Natural killer cell treated with Interleukin-12 subunit alpha and Interleukin-12 subunit beta and Interleukin-15 and Interleukin-18, amount 100 ng/mL, for 72 hours (primary cell): ENCODE measurements around the gene SMYD3. TPM values are rescaled to one million over a fixed set of nuclear protein-coding genes. Genes with fewer than 3 reads are reported as not detected.

Source experiments
- ATAC-seq, 2 donors: fragments of 150-1000 bp; cut with Tn5 transposase in 1 of 2; sonication (Bioruptor Pico), chemical (Tn5 transposase) in 1 of 2; 2 replicates each; pipeline ENCODE4 v1.10.0; 2021
- DNase-seq: peaks from one replicate; pipeline ENCODE4 v3.0.0; 2022; ENCODE audit warnings: low spot score
- H3K27ac Mint-ChIP-seq, 2 donors: 1 replicate in 1 of 2; 2 replicates in 1 of 2; pipeline ENCODE4 v1.8.0; 2022; ENCODE audit warnings: mixed read lengths in 2 of 2, mild to moderate bottlenecking in 1 of 2, moderate library complexity in 1 of 2
- H3K27me3 Mint-ChIP-seq, 2 donors: 1 replicate in 1 of 2; 2 replicates in 1 of 2; pipeline ENCODE4 v1.8.0; 2022; ENCODE audit warnings: mixed read lengths in 2 of 2
- H3K36me3 Mint-ChIP-seq: one replicate; pipeline ENCODE4 v1.8.0; 2022; ENCODE audit warnings: mixed read lengths
- H3K4me1 Mint-ChIP-seq, 2 donors: 1 replicate in 1 of 2; 2 replicates in 1 of 2; pipeline ENCODE4 v1.8.0; 2022; ENCODE audit warnings: low read depth in 2 of 2, mixed read lengths in 2 of 2, mild to moderate bottlenecking in 1 of 2
- H3K4me3 Mint-ChIP-seq: one replicate; pipeline ENCODE4 v1.8.0; 2022; ENCODE audit warnings: mixed read lengths
- H3K9me3 Mint-ChIP-seq: 2 replicates; pipeline ENCODE4 v1.8.0; 2022; ENCODE audit warnings: mixed read lengths
- total RNA-seq, 2 donors: library from RNA; stranded (reverse); gene quantifications; one replicate each; pipeline ENCODE4 v1.2.3, GENCODE V29; 2022

The SMYD3 gene
- total RNA-seq, 2 donors from 2014 or later, result 26.9 to 55.4 TPM

GRCh38 chr1:246306415-246307037 is 200.6 kb downstream of the SMYD3 start:
- no peak overlapping the region for H3K27ac Mint-ChIP-seq
- peaks cover 0 to 2% of the 10 kb centered on the region in 2 donors for H3K4me1 Mint-ChIP-seq
- H3K4me3 Mint-ChIP-seq, result no peak overlapping the region
- no peak for DNase-seq
- H3K27me3 Mint-ChIP-seq, result no peaks in the 10 kb centered on the region
- H3K9me3 Mint-ChIP-seq, result no peaks in the 10 kb centered on the region
- no peak for ATAC-seq
- no peaks in the 10 kb centered on the region for H3K36me3 Mint-ChIP-seq

- Mint-ChIP-seq H3K27ac (no peak overlapping the region), H3K27me3 (no peaks in the 10 kb centered on the region), H3K36me3 (no peaks in the 10 kb centered on the region), H3K4me1 (peaks cover 0 to 2% of the 10 kb centered on the region in 2 donors), H3K9me3 (no peaks in the 10 kb centered on the region), H3K4me3 (no peak overlapping the region)
- ATAC-seq (no peak), DNase-seq (no peak)
Measured at GRCh38 chr1:246304484-246305259, 202.4 kb downstream of the SMYD3 start.

GRCh38 chr1:246302711-246303317 is 204.3 kb downstream of the SMYD3 start:
- H3K4me3 Mint-ChIP-seq, result no peak overlapping the region
- no peak for DNase-seq
- peaks cover 0 to 2% of the 10 kb centered on the region in 2 donors for H3K4me1 Mint-ChIP-seq
- no peaks in the 10 kb centered on the region for H3K36me3 Mint-ChIP-seq
- no peak for ATAC-seq
- no peaks in the 10 kb centered on the region for H3K27me3 Mint-ChIP-seq
- H3K9me3 Mint-ChIP-seq, result no peaks in the 10 kb centered on the region
- no peak overlapping the region for H3K27ac Mint-ChIP-seq

- Mint-ChIP-seq H3K4me3 (no peak overlapping the region), H3K27me3 (no peaks in the 10 kb centered on the region), H3K27ac (no peak overlapping the region), H3K36me3 (no peaks in the 10 kb centered on the region), H3K4me1 (peaks cover 0 to 2% of the 10 kb centered on the region in 2 donors), H3K9me3 (no peaks in the 10 kb centered on the region)
- no peak for DNase-seq
- ATAC-seq, result no peak
Measured at GRCh38 chr1:246302251-246302625, 204.8 kb downstream of the SMYD3 start.

GRCh38 chr1:246301553-246302250 is 205.4 kb downstream of the SMYD3 start:
- Mint-ChIP-seq H3K36me3 (no peaks in the 10 kb centered on the region), H3K9me3 (no peaks in the 10 kb centered on the region), H3K27me3 (no peaks in the 10 kb centered on the region), H3K4me1 (peaks cover 0 to 2% of the 10 kb centered on the region in 2 donors), H3K27ac (no peak overlapping the region), H3K4me3 (no peak overlapping the region)
- ATAC-seq (no peak), DNase-seq (no peak)

- ATAC-seq, result no peak
- Mint-ChIP-seq H3K9me3 (no peaks in the 10 kb centered on the region), H3K36me3 (no peaks in the 10 kb centered on the region), H3K4me1 (peaks cover 0 to 4% of the 10 kb centered on the region in 2 donors), H3K27me3 (no peaks in the 10 kb centered on the region), H3K4me3 (no peak overlapping the region), H3K27ac (no peak overlapping the region)
- no peak for DNase-seq
Measured at GRCh38 chr1:246300626-246301549, 206.2 kb downstream of the SMYD3 start.

GRCh38 chr1:246297279-246298265 is 209.5 kb downstream of the SMYD3 start:
- DNase-seq, result no peak
- Mint-ChIP-seq H3K36me3 (no peaks in the 10 kb centered on the region), H3K4me3 (no peak overlapping the region), H3K9me3 (no peaks in the 10 kb centered on the region), H3K27me3 (no peaks in the 10 kb centered on the region), H3K4me1 (peaks cover 6 to 10% of the 10 kb centered on the region in 2 donors), H3K27ac (no peak overlapping the region)
- no peak for ATAC-seq

GRCh38 chr1:246295968-246296367 is 211.1 kb downstream of the SMYD3 start:
- Mint-ChIP-seq H3K4me1 (peaks cover 6 to 10% of the 10 kb centered on the region in 2 donors), H3K36me3 (no peaks in the 10 kb centered on the region), H3K9me3 (no peaks in the 10 kb centered on the region), H3K27me3 (no peaks in the 10 kb centered on the region), H3K27ac (no peak overlapping the region), H3K4me3 (no peak overlapping the region)
- ATAC-seq, result no peak
- DNase-seq, result no peak

- Mint-ChIP-seq H3K27me3 (no peaks in the 10 kb centered on the region), H3K4me1 (peaks cover 6 to 10% of the 10 kb centered on the region in 2 donors), H3K27ac (no peak overlapping the region), H3K4me3 (no peak overlapping the region), H3K9me3 (no peaks in the 10 kb centered on the region), H3K36me3 (no peaks in the 10 kb centered on the region)
- DNase-seq (no peak), ATAC-seq (no peak)
Measured at GRCh38 chr1:246295340-246295739, 211.7 kb downstream of the SMYD3 start.

- no peaks in the 10 kb centered on the region for H3K9me3 Mint-ChIP-seq
- H3K27me3 Mint-ChIP-seq, result no peaks in the 10 kb centered on the region
- no peaks in the 10 kb centered on the region for H3K36me3 Mint-ChIP-seq
- ATAC-seq (no peak), DNase-seq (no peak)
- no peak overlapping the region for H3K27ac Mint-ChIP-seq
- H3K4me1 Mint-ChIP-seq, result peaks cover 6 to 10% of the 10 kb centered on the region in 2 donors
- no peak overlapping the region for H3K4me3 Mint-ChIP-seq
Measured at GRCh38 chr1:246294263-246294662, 212.8 kb downstream of the SMYD3 start.

- no peak overlapping the region for H3K27ac Mint-ChIP-seq
- no peaks in the 10 kb centered on the region for H3K27me3 Mint-ChIP-seq
- H3K4me1 Mint-ChIP-seq, result peaks cover 6 to 10% of the 10 kb centered on the region in 2 donors
- DNase-seq (no peak), ATAC-seq (no peak)
- H3K9me3 Mint-ChIP-seq, result no peaks in the 10 kb centered on the region
- no peaks in the 10 kb centered on the region for H3K36me3 Mint-ChIP-seq
- no peak overlapping the region for H3K4me3 Mint-ChIP-seq
Measured at GRCh38 chr1:246293366-246294121, 213.5 kb downstream of the SMYD3 start.

GRCh38 chr1:246292571-246292970 is 214.5 kb downstream of the SMYD3 start:
- no peaks in the 10 kb centered on the region for H3K36me3 Mint-ChIP-seq
- ATAC-seq, result no peak
- H3K4me1 Mint-ChIP-seq, result peaks cover 6 to 10% of the 10 kb centered on the region in 2 donors
- H3K4me3 Mint-ChIP-seq, result no peak overlapping the region
- no peaks in the 10 kb centered on the region for H3K9me3 Mint-ChIP-seq
- no peak overlapping the region for H3K27ac Mint-ChIP-seq
- no peaks in the 10 kb centered on the region for H3K27me3 Mint-ChIP-seq
- DNase-seq, result no peak
